T-helper 1 cell treated with Interleukin-12 subunit alpha and Interleukin-12 subunit beta and Interleukin-4 antibody, amounts not matched to agents 30 μg/mL and 1 μg/mL, for 36 hours (primary cell): ENCODE measurements around the gene PKDCC.

Experiments
- H3K27ac Mint-ChIP-seq: one replicate; pipeline ENCODE4 v1.8.0; 2021; ENCODE audit warnings: mild to moderate bottlenecking, mixed read lengths
- H3K27me3 Mint-ChIP-seq: one replicate; pipeline ENCODE4 v1.8.0; 2021; ENCODE audit warnings: low read depth, mixed read lengths
- H3K36me3 Mint-ChIP-seq: one replicate; pipeline ENCODE4 v1.8.0; 2021; ENCODE audit warnings: low read depth, mixed read lengths
- H3K4me1 Mint-ChIP-seq: one replicate; pipeline ENCODE4 v1.8.0; 2021; ENCODE audit warnings: low read depth, mixed read lengths
- H3K4me3 Mint-ChIP-seq: one replicate; pipeline ENCODE4 v1.8.0; 2021; ENCODE audit warnings: mild to moderate bottlenecking, moderate library complexity, mixed read lengths
- H3K9me3 Mint-ChIP-seq: one replicate; pipeline ENCODE4 v1.8.0; 2021; ENCODE audit warnings: mixed read lengths

PKDCC gene

DNA sequence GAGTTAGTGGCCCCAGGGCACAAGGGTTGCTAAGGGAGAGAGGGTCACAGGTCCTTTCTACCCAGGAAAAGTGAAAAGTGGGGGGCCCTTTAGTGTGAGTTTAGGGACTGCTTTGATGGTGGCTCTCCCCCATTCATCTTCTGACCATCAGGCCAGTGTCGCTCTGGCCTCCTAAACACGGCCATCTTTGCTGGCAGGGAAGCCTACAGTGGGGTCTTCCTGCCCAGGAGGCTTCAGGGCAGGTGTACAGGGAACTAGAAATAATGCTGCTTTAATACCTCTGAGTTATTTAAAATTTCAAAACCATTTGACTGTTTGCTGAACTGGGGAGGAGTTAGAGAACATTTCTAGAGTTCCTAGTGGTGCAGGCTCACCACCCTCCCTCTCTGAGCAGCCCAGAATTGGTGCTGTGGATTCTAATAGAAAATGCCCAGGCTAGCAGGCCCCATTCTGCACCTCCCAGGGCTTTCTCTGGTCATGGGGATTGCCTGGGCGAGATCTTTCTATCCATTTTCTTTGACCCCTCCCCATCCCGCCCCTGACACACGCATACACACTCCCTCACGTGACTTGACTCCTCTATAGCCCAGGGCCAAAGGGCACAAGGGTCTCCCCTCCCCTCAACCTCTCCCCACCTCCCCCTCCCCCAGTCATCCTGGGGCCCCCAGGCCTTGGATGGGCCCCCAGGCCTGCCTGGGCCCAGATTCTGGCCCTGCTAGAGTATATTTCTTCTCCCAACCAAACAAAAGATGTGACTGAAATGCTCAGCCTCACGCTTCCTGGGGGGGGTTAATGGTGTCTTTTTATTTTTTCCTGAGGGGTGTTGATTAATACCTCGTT lies 3.1 kb downstream of the PKDCC start:
- Mint-ChIP-seq H3K27me3 (peaks cover 40% of the 10 kb centered on the region), H3K4me1 (peaks cover 2% of the 10 kb centered on the region), H3K9me3 (no peaks in the 10 kb centered on the region), H3K27ac (no peak overlapping the region), H3K4me3 (no peak overlapping the region), H3K36me3 (no peaks in the 10 kb centered on the region)

DNA sequence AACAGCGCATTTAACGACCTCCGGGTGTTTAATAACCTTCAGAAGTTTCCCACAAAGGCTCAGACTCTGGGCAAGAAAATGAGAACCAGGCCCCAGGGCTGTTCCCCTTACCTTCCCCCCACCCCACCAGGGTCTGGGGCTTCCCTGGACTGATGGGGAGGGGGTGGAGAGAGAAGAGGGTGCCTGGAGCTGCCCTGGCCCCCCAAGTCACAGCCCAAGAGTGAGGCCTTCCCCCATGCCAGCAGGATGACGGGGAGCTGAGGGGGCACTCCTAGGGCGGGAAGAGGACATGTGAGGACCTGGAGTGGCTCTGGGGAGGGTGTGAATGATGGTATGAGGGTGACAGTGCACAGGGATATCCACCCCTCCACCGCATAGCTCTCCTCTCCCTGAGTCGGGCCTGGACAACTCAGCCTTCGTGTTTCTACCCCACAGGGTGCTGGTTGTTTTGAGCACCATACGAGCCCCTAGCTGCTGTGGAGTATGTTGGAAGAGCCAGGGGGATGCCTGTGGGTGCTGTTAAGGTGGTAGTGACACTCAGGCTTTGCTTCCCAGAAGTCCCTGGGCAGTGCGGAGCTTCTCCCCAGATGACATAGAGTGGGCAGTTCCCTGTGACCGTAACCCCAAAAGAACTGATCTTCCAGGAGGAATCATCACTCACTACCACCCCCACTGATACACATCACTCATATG lies 3.9 kb downstream of the PKDCC start:
- Mint-ChIP-seq H3K4me1 (peaks cover 2% of the 10 kb centered on the region), H3K9me3 (no peaks in the 10 kb centered on the region), H3K27ac (no peak overlapping the region), H3K36me3 (no peaks in the 10 kb centered on the region), H3K4me3 (no peak overlapping the region), H3K27me3 (peaks cover 37% of the 10 kb centered on the region)

DNA sequence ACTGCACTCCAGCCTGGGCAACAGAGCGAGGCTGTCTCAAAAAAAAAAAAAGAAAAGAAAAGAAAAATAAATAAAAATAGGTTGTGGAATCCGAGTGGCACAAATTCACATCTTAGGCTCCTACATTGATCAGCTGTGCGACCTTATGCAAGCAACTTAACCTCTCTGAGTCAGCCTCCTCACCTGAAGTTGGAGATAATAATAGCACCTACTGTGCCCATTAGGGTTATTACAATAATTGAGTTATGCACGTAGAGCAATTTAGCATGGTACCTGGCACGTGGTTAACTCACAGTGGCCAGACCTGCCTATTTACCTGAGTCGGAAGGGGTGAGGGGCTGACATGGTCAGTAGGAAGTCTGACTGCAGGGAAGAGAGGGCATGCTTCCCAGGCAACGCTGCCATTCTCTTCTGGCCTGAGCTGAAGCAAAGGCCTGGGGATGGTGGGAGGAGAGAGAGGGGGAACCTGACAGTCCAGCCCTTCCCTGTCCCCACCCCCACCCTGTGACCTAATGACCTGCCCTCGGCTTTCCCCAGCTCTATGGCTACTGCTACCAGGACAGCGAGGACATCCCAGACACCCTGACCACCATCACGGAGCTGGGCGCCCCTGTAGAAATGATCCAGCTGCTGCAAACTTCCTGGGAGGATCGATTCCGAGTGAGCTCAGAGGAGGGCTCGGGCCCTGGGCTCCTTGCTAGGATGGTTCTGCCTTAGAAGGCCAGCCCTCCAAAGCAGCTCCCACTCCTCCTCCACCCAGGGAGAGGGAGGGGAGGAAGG lies 5.1 kb downstream of the PKDCC start:
- Mint-ChIP-seq H3K27me3 (peaks cover 35% of the 10 kb centered on the region), H3K36me3 (no peaks in the 10 kb centered on the region), H3K4me1 (no peaks in the 10 kb centered on the region), H3K27ac (no peak overlapping the region), H3K4me3 (no peak overlapping the region), H3K9me3 (no peaks in the 10 kb centered on the region)

DNA sequence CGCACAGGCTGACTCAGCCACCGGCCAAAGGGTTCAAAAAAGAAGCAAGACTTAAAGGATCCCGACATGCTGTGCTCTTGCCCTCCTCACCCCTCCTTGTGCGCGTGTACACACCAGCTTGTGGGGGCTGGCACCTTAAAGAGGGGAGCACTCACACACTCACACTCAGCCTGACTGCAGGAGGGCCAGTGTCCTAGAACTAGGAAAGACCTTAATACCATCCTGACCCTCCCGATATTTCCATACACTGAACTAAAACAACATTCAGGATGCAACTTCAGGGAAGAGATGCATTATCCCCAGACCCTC lies 5.6 kb downstream of the PKDCC start:
- Mint-ChIP-seq H3K36me3 (no peaks in the 10 kb centered on the region), H3K4me3 (no peak overlapping the region), H3K27me3 (peaks cover 35% of the 10 kb centered on the region), H3K4me1 (no peaks in the 10 kb centered on the region), H3K9me3 (no peaks in the 10 kb centered on the region), H3K27ac (no peak overlapping the region)

DNA sequence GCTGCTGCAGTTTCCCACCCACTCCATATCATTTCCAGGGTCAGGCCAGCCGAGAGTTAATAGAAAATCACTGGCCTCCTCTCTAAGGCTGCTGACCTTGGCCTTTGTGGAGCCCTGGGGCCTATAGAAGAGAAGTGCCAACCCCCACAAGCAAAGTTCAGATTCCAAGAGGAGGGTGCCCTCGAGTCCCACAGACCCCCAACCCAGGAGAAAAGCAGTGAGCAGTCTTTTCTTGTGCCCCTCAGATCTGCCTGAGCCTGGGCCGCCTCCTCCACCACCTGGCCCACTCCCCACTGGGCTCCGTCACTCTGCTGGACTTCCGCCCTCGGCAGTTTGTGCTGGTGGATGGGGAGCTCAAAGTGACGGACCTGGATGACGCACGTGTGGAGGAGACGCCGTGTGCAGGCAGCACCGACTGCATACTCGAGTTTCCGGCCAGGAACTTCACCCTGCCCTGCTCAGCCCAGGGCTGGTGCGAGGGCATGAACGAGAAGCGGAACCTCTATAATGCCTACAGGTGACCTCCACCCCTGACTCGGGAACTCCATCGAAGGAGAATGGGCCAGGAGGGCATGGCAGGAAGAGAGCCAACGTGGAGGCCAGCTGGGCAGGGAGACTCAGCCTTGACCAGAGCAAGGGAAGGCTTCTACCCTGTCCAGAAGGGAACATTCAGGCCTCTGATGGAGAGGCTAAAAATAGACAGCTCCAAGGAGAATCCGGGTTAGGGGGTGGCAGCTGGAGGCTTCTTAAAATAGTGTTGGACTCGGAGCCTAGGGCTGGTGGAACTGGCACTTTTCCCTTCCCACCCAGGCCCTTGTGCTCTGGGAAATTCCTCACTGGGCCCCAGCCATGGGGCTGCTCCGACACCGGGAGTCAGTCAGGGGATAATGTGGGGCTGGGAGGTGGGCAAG lies 6.2 kb downstream of the PKDCC start:
- Mint-ChIP-seq H3K27me3 (peaks cover 29% of the 10 kb centered on the region), H3K4me1 (no peaks in the 10 kb centered on the region)

DNA sequence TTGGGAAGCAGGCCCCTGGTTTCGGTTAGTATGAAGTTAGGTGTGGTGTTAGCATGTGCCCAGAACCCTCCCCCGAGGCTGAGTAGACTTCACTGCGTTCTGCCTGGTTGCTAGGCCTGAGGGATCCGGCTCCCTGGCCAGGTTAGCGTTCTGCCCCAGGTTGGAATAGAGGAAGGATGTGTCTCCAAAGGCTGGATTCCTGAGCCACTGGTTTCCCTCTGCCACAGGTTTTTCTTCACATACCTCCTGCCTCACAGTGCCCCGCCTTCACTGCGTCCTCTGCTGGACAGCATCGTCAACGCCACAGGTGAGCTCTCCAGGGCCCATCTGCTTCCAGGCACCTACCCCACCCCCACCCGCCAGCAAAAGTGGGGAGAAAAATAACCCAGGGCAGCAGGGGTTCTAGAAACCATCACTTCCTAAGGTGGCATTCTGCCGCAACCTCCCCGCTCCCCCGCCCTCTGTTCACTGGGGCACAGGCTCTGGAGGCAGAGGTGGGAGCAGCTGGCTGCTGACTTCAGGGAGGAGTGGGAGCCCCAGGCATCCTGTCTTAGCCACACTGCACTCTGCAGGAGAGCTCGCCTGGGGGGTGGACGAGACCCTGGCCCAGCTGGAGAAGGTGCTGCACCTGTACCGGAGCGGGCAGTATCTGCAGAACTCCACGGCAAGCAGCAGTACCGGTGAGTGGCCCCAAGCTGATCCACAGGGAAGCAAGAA lies 7.1 kb downstream of the PKDCC start:
- Mint-ChIP-seq H3K4me3 (no peak overlapping the region), H3K36me3 (no peaks in the 10 kb centered on the region), H3K4me1 (no peaks in the 10 kb centered on the region), H3K27ac (no peak overlapping the region), H3K9me3 (no peaks in the 10 kb centered on the region), H3K27me3 (peaks cover 21% of the 10 kb centered on the region)

More for the DNA sequence above, 6.2 kb downstream of the PKDCC start:
- H3K27ac Mint-ChIP-seq = no peak overlapping the region
- H3K4me3 Mint-ChIP-seq = no peak overlapping the region
- no peaks in the 10 kb centered on the region for H3K36me3 Mint-ChIP-seq
- no peaks in the 10 kb centered on the region for H3K9me3 Mint-ChIP-seq

DNA sequence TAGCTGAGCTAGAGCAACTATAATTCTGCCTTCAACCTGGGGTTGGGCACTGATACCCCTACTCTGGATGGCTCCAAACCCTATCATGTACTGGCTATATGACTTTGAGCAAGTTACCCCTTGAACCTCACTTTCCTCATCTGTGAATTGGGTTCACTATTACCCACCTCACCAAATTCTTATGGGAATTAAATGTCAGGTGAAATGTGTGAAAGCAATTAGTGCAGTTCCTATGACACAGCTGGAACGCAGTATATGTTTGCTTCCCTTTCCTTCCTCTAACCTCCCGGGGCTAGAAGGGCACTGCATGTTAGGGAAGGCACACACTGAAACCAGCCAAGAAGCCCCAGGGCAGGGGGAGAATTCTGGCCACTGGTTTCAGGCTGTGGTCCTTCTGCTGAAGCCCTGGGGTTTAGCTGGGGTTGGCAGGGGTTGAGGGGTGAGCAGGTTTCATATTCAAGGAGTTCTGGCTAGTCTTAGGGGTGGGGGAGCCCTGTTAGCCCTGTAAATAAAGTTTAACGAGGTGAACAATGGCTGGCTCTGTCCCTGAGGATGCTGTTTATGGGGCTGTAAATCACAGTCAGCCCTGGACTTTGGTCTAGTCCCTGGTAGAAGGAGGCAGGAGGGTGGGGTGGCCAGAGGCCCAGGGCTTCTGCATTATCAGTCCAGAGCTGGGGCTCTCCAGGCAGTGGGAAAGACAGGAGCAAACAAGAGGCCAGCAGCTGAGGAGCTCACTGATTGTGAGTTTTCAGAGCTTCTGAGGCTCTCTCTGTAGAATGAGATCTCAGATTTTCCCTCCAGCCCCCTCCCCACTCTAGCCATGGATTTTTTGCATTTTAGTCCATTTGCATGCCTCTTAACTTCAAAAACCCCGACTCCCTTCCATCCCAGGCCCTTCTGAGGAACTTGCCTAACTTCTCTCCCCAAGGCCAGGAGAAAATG lies 8.0 kb downstream of the PKDCC start:
- Mint-ChIP-seq H3K4me3 (no peak overlapping the region), H3K36me3 (no peaks in the 10 kb centered on the region), H3K27ac (no peak overlapping the region), H3K27me3 (peaks cover 11% of the 10 kb centered on the region), H3K9me3 (no peaks in the 10 kb centered on the region), H3K4me1 (no peaks in the 10 kb centered on the region)

DNA sequence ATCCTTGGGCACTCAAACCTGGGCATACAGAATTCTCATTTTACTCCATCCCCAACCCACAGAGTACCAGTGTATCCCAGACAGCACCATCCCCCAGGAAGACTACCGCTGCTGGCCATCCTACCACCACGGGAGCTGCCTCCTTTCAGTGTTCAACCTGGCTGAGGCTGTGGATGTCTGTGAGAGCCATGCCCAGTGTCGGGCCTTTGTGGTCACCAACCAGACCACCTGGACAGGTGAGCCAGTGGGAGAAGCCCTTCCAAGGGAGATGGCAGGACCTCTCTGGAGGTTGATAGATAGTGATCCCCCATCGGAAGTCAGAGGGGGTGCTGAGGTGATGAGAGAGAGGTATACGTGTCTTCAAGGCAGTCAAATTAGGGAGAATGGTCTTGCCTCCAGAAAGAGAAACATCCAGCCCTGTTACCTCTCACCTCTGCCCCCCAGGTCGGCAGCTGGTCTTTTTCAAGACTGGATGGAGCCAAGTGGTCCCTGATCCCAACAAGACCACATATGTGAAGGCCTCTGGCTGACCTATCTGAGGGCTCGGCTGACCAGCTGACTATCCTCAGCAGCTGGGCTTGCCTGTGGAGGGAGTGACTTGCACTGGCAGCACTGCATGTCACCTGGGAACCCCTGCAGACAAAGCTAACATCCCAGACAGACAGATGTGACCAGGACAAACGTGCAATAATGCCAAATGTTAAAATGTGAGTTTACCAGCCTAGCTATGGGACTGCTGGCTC lies 9.5 kb downstream of the PKDCC start:
- Mint-ChIP-seq H3K36me3 (no peaks in the 10 kb centered on the region), H3K27me3 (peaks cover 7% of the 10 kb centered on the region)

DNA sequence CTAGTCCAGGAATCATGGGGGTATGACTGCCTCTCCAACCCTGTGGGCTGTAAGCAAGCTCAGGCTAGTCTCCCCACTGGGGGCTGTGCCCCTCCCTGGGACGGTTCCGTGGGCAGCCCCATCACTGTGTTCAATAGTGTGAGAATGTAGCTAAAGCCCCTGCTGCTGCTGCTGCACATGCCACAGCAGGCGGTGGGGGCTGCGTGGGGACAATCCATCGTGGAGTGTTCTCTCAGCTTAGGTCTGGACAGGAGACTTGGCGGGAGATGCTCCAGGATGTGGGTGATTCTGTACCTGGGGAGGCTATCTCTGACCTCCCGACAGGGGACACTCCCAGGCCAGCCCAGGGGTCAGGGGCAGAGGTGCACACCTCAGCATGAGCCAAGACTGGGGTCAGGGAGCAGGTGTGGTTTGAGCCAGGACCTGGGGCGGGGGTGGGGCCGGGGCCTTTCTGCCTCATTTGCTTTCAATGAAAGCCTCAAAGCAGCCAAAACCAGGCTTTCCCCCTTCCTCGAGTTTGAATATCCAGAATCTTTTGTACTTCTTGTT lies 10.2 kb downstream of the PKDCC start:
- no peaks in the 10 kb centered on the region for H3K36me3 Mint-ChIP-seq
- H3K4me3 Mint-ChIP-seq = no peak overlapping the region
- H3K9me3 Mint-ChIP-seq = no peaks in the 10 kb centered on the region
- peaks cover 7% of the 10 kb centered on the region for H3K27me3 Mint-ChIP-seq
- H3K27ac Mint-ChIP-seq = no peak overlapping the region
- H3K4me1 Mint-ChIP-seq = no peaks in the 10 kb centered on the region

More for the DNA sequence above, 9.5 kb downstream of the PKDCC start:
- Mint-ChIP-seq H3K4me3 (no peak overlapping the region), H3K27ac (no peak overlapping the region), H3K4me1 (no peaks in the 10 kb centered on the region), H3K9me3 (no peaks in the 10 kb centered on the region)

DNA sequence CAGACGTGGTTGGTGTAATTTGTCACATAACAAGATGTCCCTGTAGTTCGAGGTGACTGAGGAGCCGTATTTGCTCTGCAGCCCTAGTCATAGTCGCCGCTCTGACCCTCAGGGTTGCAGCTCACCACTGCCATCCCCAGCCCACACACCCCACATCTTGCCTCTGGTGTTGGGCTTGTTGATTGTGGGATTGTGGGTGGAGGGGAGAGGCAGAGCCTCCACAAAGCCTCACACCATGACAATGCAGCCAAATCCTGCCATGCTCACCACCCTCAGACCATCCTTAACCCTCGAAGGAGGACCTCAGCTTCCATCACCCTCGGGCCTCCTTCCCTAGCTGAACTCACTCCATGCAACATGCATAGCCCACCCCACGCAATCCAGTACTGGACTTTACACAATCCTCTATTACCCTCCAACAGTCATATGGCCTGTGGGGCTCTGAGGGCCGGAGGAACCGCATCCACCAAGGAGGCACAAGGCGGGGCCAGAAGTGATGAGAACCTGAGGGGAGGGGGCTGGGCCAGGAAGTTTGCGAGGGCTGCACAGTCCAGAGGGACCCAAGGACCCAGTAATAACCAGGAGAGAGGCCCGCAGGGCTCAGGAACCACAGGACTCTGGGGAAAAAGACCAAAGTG lies 11.6 kb downstream of the PKDCC start:
- H3K4me3 Mint-ChIP-seq = no peak overlapping the region
- no peaks in the 10 kb centered on the region for H3K36me3 Mint-ChIP-seq
- no peak overlapping the region for H3K27ac Mint-ChIP-seq
- peaks cover 10% of the 10 kb centered on the region for H3K27me3 Mint-ChIP-seq
- H3K4me1 Mint-ChIP-seq = no peaks in the 10 kb centered on the region
- no peaks in the 10 kb centered on the region for H3K9me3 Mint-ChIP-seq

DNA sequence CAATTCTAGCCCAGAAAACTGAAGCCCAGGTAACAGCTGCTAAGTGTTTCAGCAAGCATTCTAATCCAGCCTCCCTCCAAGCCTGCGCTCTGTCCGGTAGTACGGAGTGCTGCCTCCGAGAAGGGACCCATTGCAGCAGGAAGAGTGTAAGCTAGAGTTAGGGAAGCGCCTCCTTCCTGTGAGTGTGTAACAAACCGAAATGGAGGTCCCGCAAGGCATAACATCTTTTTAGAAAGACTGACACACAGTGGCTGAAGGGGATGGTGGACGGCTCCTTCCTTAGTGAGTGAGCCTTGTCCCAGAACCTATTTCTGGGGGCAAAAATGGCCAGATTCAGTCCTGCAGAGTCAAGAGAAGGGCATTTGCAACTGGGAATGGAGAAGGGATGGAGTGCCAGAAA lies 12.2 kb downstream of the PKDCC start:
- Mint-ChIP-seq H3K4me1 (no peaks in the 10 kb centered on the region), H3K36me3 (no peaks in the 10 kb centered on the region), H3K27me3 (peaks cover 10% of the 10 kb centered on the region), H3K4me3 (no peak overlapping the region), H3K27ac (no peak overlapping the region), H3K9me3 (no peaks in the 10 kb centered on the region)
